OCI-LY1 (cell line): Measurements from ENCODE around the gene TTC12.

Source experiments
- CTCF ChIP-seq: fragments of 200-600 bp; sonication (generic), shearing (Covaris generic); IDR thresholded peaks from 2 replicates; pipeline ENCODE4 v1.5.1; 2017; ENCODE audit warnings: mild to moderate bottlenecking, antibody characterized with exemption, low read length, moderate library complexity, mixed read lengths
- EZH2 ChIP-seq: fragments of 200-600 bp; sonication (generic), shearing (Covaris generic); IDR thresholded peaks from 2 replicates; pipeline ENCODE4 v1.8.0; 2017; ENCODE audit warnings: borderline replicate concordance, mixed run types, mild to moderate bottlenecking, antibody characterized with exemption, low read length, moderate library complexity, mixed read lengths

GRCh38 chr11:113267493-113267892 is 46.9 kb upstream of the TTC12 start:
- no peak for TF ChIP-seq EZH2
- no peak for TF ChIP-seq CTCF
